Measurements from ENCODE around the gene DUOXA1. TPM values are rescaled to one million over a fixed set of nuclear protein-coding genes. Genes with fewer than 3 reads are reported as not detected.
A peak's percentile ranks its signal among the peaks of the same experiment; 100 is the strongest.

Gene DUOXA1
- 1 to 10 TPM in 2 of 3 donors, under 1 TPM in 1; 0.80 to 3.3 (median 1.0) TPM for total RNA-seq

- TF ChIP-seq CTCF (IDR thresholded peaks at IDR 0.05) (no peak), POLR2AphosphoS5 (IDR thresholded peaks at IDR 0.05) (no peak), POLR2A (IDR thresholded peaks at IDR 0.05) (no peak)
- Histone ChIP-seq H3K27ac (peak within 1 kb of the TSS in 1 of 2 donors; percentile 17), H3K27me3 (peaks cover 8 to 42% of the 10 kb centered on the region in 2 donors), H3K36me3 (no peaks in the 10 kb centered on the region), H3K4me1 (no peaks in the 10 kb centered on the region), H3K4me3 (peak within 1 kb of the TSS; percentile 36 to 67 (median 45)), H3K9me3 (no peaks in the 10 kb centered on the region)
- peak in 1 of 2 donors; percentile 22 for DNase-seq (ENCODE audit: low spot score in 2 of 2)
- intact Hi-C loops (cut with DNase I; ENCODE audit: low total_unique reads) = no loop called here
These were observed at the start of gene DUOXA1, which contains the start of gene DUOX1 for GRCh38 chr15:45129651-45130129. TSS of gene DUOXA1 (minus strand) at chr15:45129879. CDS start at chr15:45123014, 6,865 bp downstream. TSS of gene DUOX1 (plus strand) at chr15:45129994. CDS start at chr15:45131967, 1,973 bp downstream.

- no peak overlapping the region for H3K4me3 ChIP-seq
- H3K4me1 ChIP-seq = no peaks in the 10 kb centered on the region
- no peak for DNase-seq (ENCODE audit: low spot score in 2 of 2)
- TF ChIP-seq POLR2AphosphoS5 (IDR thresholded peaks at IDR 0.05) = no peak
- no peak for TF ChIP-seq CTCF (IDR thresholded peaks at IDR 0.05)
- H3K36me3 ChIP-seq = no peaks in the 10 kb centered on the region
- intact Hi-C loops (cut with DNase I; ENCODE audit: low total_unique reads) = no loop called here
- H3K27ac ChIP-seq = no peak overlapping the region
- no peaks in the 10 kb centered on the region for H3K9me3 ChIP-seq
- no peaks in the 10 kb centered on the region for H3K27me3 ChIP-seq
These were observed 47.6 kb upstream of the DUOXA1 start for GRCh38 chr15:45177285-45177684.

GRCh38 chr15:45174577-45174976, 44.9 kb upstream of the DUOXA1 start:
- intact Hi-C loops (cut with DNase I; ENCODE audit: low total_unique reads) = no loop called here
- TF ChIP-seq POLR2A (IDR thresholded peaks at IDR 0.05) (no peak), POLR2AphosphoS5 (IDR thresholded peaks at IDR 0.05) (no peak), CTCF (IDR thresholded peaks at IDR 0.05) (no peak)
- H3K4me1 ChIP-seq = no peaks in the 10 kb centered on the region
- H3K27me3 ChIP-seq = no peaks in the 10 kb centered on the region
- no peak for DNase-seq (ENCODE audit: low spot score in 2 of 2)
- no peaks in the 10 kb centered on the region for H3K9me3 ChIP-seq
- H3K27ac ChIP-seq = no peak overlapping the region
- H3K36me3 ChIP-seq = no peaks in the 10 kb centered on the region
- no peak overlapping the region for H3K4me3 ChIP-seq

GRCh38 chr15:45174069-45174468, 44.4 kb upstream of the DUOXA1 start:
- no peak for DNase-seq (ENCODE audit: low spot score in 2 of 2)
- intact Hi-C loops (cut with DNase I; ENCODE audit: low total_unique reads) = no loop called here
- H3K27ac ChIP-seq = no peak overlapping the region
- no peaks in the 10 kb centered on the region for H3K9me3 ChIP-seq
- no peak overlapping the region for H3K4me3 ChIP-seq
- H3K27me3 ChIP-seq = no peaks in the 10 kb centered on the region
- no peaks in the 10 kb centered on the region for H3K36me3 ChIP-seq
- no peaks in the 10 kb centered on the region for H3K4me1 ChIP-seq
- TF ChIP-seq CTCF (IDR thresholded peaks at IDR 0.05) (no peak), POLR2AphosphoS5 (IDR thresholded peaks at IDR 0.05) (no peak), POLR2A (IDR thresholded peaks at IDR 0.05) (no peak)

GRCh38 chr15:45171912-45172311, 42.2 kb upstream of the DUOXA1 start:
- no peak overlapping the region for H3K4me3 ChIP-seq
- no peak overlapping the region for H3K27ac ChIP-seq
- no peaks in the 10 kb centered on the region for H3K36me3 ChIP-seq
- no peaks in the 10 kb centered on the region for H3K9me3 ChIP-seq
- DNase-seq (ENCODE audit: low spot score in 2 of 2) = no peak
- no peaks in the 10 kb centered on the region for H3K4me1 ChIP-seq
- TF ChIP-seq POLR2A (IDR thresholded peaks at IDR 0.05) = no peak
- no peak for TF ChIP-seq POLR2AphosphoS5 (IDR thresholded peaks at IDR 0.05)
- TF ChIP-seq CTCF (IDR thresholded peaks at IDR 0.05) = no peak
- no peaks in the 10 kb centered on the region for H3K27me3 ChIP-seq
- intact Hi-C loops (cut with DNase I; ENCODE audit: low total_unique reads) = no loop called here

Data from breast epithelium (tissue), 4 donors.